Hepatocyte (in vitro differentiated cells): ENCODE data around the gene PPP1CC.

Source experiments
- CTCF ChIP-seq: fragments of 200-600 bp; sonication (generic); IDR thresholded peaks from 2 replicates; pipeline ENCODE4 v1.5.1; 2016; ENCODE audit warnings: antibody characterized with exemption, mild to moderate bottlenecking; ENCODE audit not compliant: poor library complexity
- EZH2 ChIP-seq: fragments of 200-600 bp; sonication (generic); IDR thresholded peaks from 2 replicates; pipeline ENCODE4 v1.6.1; 2016; ENCODE audit warnings: antibody characterized with exemption, mild to moderate bottlenecking, borderline replicate concordance
- EZH2phosphoT487 ChIP-seq: fragments of 200-600 bp; sonication (generic); IDR thresholded peaks from one replicate; pipeline ENCODE4 v1.6.1; 2018; ENCODE audit warnings: antibody characterized with exemption, mild to moderate bottlenecking, low read depth, moderate library complexity; ENCODE audit not compliant: unreplicated experiment, severe bottlenecking

- TF ChIP-seq CTCF (no peak), EZH2 (no peak), EZH2phosphoT487 (no peak)
These were observed 49.0 kb downstream of the PPP1CC start for GRCh38 chr12:110693731-110694130.
